ENCODE measurements around the gene PPP2R3A.

PPP2R3A gene

DNA sequence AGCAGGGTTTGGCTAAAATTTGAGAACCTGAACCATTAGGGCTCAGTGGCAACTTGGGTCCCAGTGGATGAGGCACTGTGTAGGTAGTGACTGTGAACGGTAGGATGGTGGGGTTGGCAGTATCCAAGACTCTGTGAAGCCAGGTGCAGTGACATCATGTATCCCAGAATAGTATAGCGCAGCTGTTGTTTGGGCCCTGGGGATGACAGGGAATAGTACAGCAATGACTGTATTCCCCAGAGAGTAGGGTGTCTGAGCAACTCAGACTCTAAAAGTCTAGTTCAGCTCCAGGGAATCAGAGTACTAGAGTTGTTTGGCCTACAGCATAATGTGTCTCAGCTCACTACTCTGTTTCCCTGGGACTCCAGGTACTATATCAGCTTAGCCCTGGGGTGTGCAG lies 20.7 kb upstream of the PPP2R3A start:
- H3K4me3 ChIP-seq (replicated peaks; ENCODE audit: low read depth, low read length), result no peak overlapping the region
- DNase-seq (ENCODE audit: low read depth), result no peak
- TF ChIP-seq, protein P1, sequence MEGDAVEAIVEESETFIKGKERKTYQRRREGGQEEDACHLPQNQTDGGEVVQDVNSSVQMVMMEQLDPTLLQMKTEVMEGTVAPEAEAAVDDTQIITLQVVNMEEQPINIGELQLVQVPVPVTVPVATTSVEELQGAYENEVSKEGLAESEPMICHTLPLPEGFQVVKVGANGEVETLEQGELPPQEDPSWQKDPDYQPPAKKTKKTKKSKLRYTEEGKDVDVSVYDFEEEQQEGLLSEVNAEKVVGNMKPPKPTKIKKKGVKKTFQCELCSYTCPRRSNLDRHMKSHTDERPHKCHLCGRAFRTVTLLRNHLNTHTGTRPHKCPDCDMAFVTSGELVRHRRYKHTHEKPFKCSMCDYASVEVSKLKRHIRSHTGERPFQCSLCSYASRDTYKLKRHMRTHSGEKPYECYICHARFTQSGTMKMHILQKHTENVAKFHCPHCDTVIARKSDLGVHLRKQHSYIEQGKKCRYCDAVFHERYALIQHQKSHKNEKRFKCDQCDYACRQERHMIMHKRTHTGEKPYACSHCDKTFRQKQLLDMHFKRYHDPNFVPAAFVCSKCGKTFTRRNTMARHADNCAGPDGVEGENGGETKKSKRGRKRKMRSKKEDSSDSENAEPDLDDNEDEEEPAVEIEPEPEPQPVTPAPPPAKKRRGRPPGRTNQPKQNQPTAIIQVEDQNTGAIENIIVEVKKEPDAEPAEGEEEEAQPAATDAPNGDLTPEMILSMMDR (IDR thresholded peaks at IDR 0.05; ENCODE audit: low read length, missing control alignments), result no peak

DNA sequence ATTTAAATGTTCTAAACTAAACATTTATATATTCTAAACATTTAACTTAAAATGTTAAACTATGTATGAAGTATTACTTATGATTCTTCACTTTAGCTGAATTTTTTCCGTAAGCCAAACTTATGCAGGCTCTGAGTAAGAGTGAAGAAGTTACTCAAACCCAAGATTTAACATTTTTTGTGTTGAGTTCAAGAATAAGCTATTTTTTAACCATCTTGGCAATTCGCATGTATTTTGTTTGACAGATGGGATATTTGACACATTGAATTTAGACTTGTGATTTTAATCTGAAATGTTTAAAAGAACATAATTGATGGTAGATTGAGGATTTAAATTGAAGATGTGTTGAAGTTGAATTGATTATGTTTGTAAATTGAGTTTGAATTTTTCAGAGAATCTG lies 14.6 kb upstream of the PPP2R3A start:
- no peak for DNase-seq (ENCODE audit: low read depth)
- TF ChIP-seq, protein P1 (IDR thresholded peaks at IDR 0.05; ENCODE audit: low read length, missing control alignments), result no peak
- no peak overlapping the region for H3K4me3 ChIP-seq (replicated peaks; ENCODE audit: low read depth, low read length)

DNA sequence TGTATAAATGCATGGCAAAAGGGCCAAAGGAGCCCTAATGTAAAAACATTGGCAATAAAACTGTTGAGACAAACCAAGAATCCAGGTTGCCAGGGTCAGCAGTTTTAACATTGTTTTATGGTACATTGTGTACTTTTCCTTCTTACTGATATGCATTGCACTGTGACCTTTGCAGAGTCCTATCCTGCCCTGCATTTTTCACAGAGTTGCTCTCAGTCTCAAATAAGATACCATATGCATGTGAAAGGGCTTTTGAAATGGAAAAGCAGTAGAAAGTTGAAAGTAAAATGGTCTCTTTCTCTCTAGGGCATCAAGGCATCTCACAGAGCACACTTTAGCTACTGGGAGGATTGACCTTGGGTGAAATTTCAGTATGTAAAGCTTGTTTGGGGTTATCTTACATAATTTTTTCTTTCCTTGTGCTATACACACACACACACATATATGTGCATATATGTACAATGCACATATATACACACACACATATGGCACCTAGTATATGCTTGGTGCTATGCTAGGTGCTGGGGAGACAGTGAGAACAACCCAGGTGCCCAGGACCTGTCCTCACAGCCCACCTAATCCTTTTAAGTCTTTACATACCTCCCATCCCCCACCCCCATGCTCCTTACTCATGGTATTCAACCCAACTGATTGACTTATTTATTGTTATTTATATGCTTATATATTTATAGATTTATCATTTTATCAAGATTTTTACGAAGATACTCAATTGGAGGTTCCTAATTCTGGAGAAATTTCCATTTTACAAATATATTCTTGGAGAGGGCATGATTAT lies 1.2 kb upstream of the PPP2R3A start:
- no peak overlapping the region for H3K4me3 ChIP-seq (replicated peaks; ENCODE audit: low read depth, low read length)
- TF ChIP-seq, protein P1 (IDR thresholded peaks at IDR 0.05; ENCODE audit: low read length, missing control alignments), result no peak
- DNase-seq (ENCODE audit: low read depth), result no peak

DNA sequence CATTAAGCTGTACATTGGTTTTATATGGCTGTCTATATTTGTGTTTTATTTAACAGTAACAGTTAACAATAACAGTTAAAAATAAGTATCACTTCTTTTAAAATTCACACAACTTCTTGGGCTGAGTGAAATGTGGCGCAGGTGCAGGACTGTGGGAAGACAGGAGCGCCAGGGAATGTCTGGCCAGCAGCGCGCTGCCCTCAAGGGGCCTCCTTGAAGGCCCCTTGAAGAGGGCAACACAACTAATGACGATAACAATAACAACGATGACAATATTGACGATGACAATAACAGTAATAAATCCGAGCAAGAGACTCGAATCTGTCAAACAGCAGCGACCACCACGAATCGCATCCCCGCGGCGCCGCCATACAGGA lies 411 bp upstream of the PPP2R3A start:
- no peak for DNase-seq (ENCODE audit: low read depth)
- peak overlapping the region; percentile 43 for H3K4me3 ChIP-seq (replicated peaks; ENCODE audit: low read depth, low read length)
- TF ChIP-seq, protein P1 (IDR thresholded peaks at IDR 0.05; ENCODE audit: low read length, missing control alignments), result no peak

DNA sequence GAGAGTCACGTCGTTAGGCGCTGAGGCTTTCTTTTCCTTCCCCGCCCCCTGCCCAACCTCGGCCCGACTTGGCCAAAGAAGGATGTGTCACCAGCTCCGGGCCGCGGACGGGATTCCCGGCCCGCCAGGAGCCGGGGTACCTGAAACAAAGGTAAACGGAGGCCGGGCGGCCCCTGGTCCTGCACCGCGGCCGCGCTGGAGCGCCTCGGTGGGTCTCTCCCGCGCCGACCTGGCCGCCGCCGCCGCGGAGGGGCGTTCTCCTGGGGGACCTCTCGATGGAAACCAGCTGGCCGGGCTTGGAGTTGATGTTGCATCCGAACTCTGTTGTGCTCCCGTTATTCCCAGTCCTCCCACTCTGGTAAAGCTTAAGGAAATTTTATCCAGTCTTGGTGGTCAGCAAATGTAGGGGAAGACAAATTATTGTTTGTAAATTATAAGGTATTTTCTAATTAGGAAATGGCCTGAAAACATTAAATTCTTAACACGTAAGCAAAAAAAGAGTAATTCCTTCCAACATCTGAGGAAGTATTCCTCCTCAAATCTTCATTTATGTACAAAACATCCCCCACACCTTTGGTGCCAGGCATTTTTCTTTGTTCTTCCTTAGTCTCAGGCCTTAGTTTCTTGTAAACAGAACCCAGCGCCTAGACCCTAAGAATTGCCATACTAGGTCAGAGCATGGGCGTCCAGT lies 888 bp downstream of the PPP2R3A start:
- TF ChIP-seq, protein P1 (IDR thresholded peaks at IDR 0.05; ENCODE audit: low read length, missing control alignments), result no peak
- DNase-seq (ENCODE audit: low read depth), result peak; percentile 40
- peak overlapping the region; percentile 83 for H3K4me3 ChIP-seq (replicated peaks; ENCODE audit: low read depth, low read length)

DNA sequence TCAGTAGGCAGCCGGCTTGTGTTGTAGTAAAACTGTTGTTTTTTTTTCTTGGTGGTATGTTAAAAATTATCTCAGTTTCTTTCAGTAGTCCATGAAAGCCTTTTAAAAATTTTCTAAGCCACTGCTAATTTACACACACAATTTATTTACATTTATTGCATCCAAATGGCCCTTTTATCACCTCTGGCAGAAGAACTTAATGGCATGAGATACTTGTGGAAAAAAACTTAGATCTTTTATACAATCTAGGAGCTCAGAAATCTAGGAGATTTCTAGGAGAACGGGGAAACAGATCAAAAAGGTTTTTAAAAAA lies 1.4 kb downstream of the PPP2R3A start:
- TF ChIP-seq, protein P1 (IDR thresholded peaks at IDR 0.05; ENCODE audit: low read length, missing control alignments), result no peak
- H3K4me3 ChIP-seq (replicated peaks; ENCODE audit: low read depth, low read length), result peak overlapping the region; percentile 83
- DNase-seq (ENCODE audit: low read depth), result no peak
